Pulmonary artery endothelial cell (primary cell): ENCODE results near the gene NSD1. TPM values are rescaled to one million over a fixed set of nuclear protein-coding genes. Genes with fewer than 3 reads are reported as not detected.
"Not testable (repeated sequence)": the region's sequence is repeated elsewhere in the genome, so short reads cannot be mapped to it uniquely, and the experiment has no call there.

Experiments
- DNase-seq: peaks from one replicate; pipeline ENCODE4 v3.0.0-alpha.2; 2011; ENCODE audit warnings: low read depth, low spot score
- total RNA-seq: library from RNA; depleted of rRNA; stranded (reverse); fragments of >200 nt; gene quantifications from 2 replicates; pipeline ENCODE4 v1.2.3, GENCODE V29; 2014

NSD1 gene
- total RNA-seq, 1 donor from 2014 or later, result 35.0 TPM

GRCh38 chr5:177231479-177232250 lies 98.1 kb downstream of the NSD1 start:
- DNase-seq, result no peak

- DNase-seq, result no peak
Observed at GRCh38 chr5:177232358-177232757, 98.8 kb downstream of the NSD1 start.

GRCh38 chr5:177232761-177233160 lies 99.2 kb downstream of the NSD1 start:
- DNase-seq, result no peak

DNA sequence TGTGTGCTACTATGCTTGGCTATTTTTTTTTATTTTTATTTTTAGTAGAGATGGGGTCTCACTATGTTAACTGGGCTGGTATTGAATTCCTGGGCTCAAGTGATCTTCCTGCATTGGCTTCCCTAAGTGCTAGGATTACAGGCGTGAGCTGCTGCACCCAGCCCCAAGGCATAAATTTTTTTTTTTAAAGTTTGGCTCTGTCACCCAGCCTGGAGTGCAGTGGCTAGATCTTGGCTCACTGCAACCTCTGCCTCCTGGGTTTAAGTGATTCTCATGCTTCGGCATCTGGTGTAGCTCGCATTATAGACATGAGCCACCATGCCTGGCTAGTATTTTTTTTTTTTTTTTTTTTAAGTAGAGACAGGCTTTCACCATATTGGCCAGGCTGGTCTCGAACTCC lies 99.6 kb downstream of the NSD1 start:
- no peak for DNase-seq

GRCh38 chr5:177233802-177234201 lies 100.2 kb downstream of the NSD1 start:
- DNase-seq, result no peak

GRCh38 chr5:177234841-177235240 lies 101.3 kb downstream of the NSD1 start:
- no peak for DNase-seq

- no peak for DNase-seq
Observed at GRCh38 chr5:177241768-177242167, 108.2 kb downstream of the NSD1 start.

- no peak for DNase-seq
Observed at GRCh38 chr5:177242304-177242703, 108.7 kb downstream of the NSD1 start.

DNA sequence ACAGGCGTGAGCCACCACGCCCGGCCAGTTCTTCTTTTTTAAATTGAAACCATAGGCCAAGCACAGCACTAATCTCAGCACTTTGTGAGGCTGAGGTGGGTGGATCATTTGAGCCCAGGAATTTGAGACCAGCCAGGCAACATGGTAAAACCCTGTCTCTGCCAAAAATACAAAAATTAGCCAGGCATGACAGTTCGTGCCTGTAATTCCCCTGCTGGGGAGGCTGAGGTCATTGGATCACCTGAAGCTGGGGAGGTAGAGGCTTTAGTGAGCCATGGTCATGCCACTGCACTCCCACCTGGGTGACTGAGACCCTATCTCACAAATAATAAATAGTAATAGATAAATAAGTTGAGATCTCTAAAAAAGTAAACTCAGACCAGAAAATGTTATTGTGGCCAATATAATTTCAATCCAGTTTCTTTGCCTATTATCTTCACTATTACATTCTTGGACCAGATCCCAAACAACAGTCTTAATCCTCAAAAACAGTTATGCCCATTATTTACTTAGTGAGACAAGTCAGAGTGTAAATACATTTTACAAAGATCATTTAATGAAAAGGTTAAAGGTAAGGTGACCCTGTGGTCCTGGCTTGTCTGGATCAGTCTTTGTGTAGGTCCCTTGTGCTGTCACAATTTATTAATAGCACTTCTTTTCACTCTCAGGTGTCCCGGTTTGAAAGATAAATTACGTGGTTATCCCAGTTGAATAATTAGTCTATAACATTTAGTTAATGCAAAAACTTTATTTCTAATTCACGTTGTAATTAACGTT lies 116.4 kb downstream of the NSD1 start:
- DNase-seq, result no peak

DNA sequence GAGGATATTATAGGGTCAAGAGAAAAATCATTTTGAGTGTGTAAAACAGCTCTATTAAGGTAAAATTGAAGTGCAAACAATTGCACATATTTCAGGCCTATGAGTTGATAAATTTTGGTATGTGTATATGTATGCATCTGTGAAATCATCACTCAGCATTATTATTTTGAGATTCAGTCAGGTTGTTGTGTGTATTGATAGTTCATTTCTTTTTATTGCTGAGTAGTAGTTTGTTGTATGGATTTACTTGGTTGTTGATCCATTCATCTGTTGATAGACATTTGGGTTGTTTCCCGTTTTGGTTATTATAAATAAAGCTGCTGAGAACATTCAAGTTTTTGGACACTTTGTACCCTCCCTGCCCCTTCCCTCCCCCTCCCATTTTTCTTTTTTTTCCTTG lies 119.7 kb downstream of the NSD1 start:
- DNase-seq, result no peak

- no peak for DNase-seq
Observed at GRCh38 chr5:177256296-177256695, 122.7 kb downstream of the NSD1 start.

- not testable (repeated sequence) for DNase-seq
Observed at GRCh38 chr5:177258711-177259110, 125.1 kb downstream of the NSD1 start.

GRCh38 chr5:177260961-177261360 lies 127.4 kb downstream of the NSD1 start:
- DNase-seq, result no peak

DNA sequence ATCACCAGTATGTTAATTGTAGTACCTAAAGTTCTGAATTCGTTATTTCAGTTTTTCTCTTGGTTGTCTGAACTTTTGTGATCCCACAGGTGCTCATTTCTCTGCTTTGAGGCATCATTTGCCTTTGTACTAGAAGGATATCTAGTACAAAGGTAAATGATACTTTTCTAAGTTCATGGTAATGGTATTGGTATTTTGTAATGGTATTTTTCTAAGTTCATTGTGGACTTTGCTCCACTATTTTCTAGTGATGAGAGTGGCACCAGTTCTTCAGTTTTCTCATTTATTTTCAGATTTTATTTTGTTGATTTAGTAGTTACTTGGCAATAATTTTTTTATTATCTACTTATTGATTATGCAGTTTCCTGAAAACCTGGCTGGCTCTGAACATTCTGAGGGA lies 127.9 kb downstream of the NSD1 start:
- no peak for DNase-seq

- DNase-seq, result no peak
Observed at GRCh38 chr5:177264178-177264577, 130.6 kb downstream of the NSD1 start.

DNA sequence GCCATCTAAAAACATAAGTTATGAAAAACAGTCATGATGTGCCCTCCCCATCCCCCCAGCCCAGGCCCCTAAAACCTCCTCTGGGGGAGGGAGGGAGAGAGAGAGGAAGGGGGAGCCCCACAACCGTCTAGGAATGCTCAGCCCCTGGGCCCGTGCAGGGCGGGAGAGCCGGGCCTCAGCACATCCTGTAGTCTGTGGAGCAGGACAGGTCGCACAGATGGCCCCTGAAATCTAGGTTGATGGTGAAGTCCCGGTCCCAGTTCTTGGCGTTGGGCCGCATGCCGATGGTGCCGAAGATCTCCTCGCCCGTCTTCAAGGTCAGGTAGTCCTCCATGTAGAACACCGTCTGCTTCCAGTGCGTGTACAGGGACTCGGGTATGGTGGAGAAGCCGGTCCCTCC lies 131.8 kb downstream of the NSD1 start:
- DNase-seq, result no peak

- DNase-seq, result no peak
Observed at GRCh38 chr5:177269232-177269895, 135.8 kb downstream of the NSD1 start.

- no peak for DNase-seq
Observed at GRCh38 chr5:177269976-177270375, 136.4 kb downstream of the NSD1 start.

DNA sequence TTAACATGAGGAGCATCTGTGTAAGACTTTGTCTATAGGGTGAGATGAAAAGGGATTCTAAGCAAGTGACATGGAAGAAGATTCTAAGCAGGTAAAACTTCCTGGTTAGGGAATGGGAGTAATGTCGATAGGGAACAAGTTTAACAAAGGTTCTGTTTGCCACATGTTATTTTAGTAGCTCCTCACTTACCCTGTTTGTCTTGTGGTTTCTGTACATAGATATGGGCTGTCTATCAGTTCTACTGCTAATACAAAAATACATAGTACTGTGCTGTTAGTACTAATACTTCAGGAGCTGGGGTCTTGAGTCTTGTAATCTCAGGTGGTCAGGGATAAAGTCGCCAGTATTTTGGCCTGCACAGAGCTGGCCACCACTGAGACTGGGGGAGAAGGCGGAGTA lies 137.1 kb downstream of the NSD1 start:
- DNase-seq, result no peak

DNA sequence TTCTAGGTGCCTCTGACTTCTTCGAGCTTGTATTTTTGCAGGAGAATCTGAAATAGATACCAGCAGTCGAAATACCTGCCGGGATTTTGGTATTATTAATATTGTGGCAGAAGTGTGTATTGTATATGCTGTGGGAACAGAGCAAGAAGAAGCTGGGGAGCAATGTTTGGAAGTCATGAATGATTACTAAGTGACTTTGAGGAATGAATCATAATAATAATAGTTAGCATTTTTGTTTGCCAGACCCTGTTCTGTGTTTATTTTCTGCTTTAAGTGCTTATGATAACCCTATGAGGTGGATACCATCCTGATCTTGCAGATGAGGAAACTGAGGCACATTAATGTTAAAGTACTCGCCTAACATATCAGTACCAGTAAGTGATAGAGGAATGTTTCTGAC lies 137.5 kb downstream of the NSD1 start:
- no peak for DNase-seq

- no peak for DNase-seq
Observed at GRCh38 chr5:177275883-177276282, 142.3 kb downstream of the NSD1 start.

DNA sequence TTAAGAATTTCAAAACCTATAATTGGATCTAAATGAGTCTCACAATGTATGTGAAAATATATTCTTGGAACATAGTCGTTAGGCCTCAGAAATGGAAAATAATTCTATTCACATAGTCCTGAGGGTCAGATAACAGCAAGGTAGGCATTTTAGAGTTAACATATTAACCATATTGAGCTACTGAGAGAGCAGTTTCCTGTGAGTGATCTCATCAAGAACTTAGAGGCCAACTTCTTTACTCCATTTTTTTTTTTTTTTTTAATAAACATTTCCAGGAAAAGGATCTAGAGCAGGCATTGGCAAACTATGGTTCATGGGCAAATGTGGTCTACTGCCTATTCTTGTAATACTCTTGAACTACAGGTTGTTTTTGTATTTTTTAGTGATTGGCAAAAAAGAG lies 143.3 kb downstream of the NSD1 start:
- no peak for DNase-seq
